K562 (cell line): Measurements from ENCODE around the gene BCAP31. TPM values are rescaled to one million over a fixed set of nuclear protein-coding genes. Genes with fewer than 3 reads are reported as not detected.

Experiments
- CC2D1A ChIP-seq: fragments of 450-650 bp; IDR thresholded peaks from 2 replicates; pipeline ENCODE4 v1.6.1; 2017; ENCODE audit warnings: mild to moderate bottlenecking
- DNMT1 ChIP-seq: fragments of 450-650 bp; IDR thresholded peaks from 2 replicates; pipeline ENCODE4 v1.6.1; 2016; ENCODE audit warnings: antibody characterized with exemption, mild to moderate bottlenecking
- ETV1 ChIP-seq: fragments of 450-650 bp; conservative IDR thresholded peaks from 2 replicates; pipeline ENCODE4 v1.6.1; 2016; ENCODE audit warnings: missing genetic modification characterization, control low read depth, low read depth, missing compliant biosample characterization
- HMGN3 ChIP-seq: IDR thresholded peaks from 2 replicates; pipeline ENCODE4 v1.6.1; 2011; ENCODE audit warnings: borderline replicate concordance, low read depth, mild to moderate bottlenecking, mixed read lengths, low read length; ENCODE audit not compliant: insufficient read length; ENCODE audit errors: extremely low read depth
- KAT7 ChIP-seq: sonication (generic); formaldehyde crosslinking; IDR thresholded peaks from 2 replicates; pipeline ENCODE4 v1.8.0; 2022; ENCODE audit warnings: missing genetic modification reagents, mild to moderate bottlenecking, borderline replicate concordance
- PRPF4 ChIP-seq: fragments of 200-400 bp; formaldehyde crosslinking; IDR thresholded peaks from one replicate; pipeline ENCODE4 v1.6.1; 2017; ENCODE audit warnings: low read length, low read depth, mild to moderate bottlenecking; ENCODE audit not compliant: insufficient read depth, poor library complexity, severe bottlenecking
- RCOR1 ChIP-seq, 2 experiments: IDR thresholded peaks; 2 replicates each; pipeline ENCODE4 v1.6.1; 2012; ENCODE audit warnings: low read depth in 2 of 2, low read length in 2 of 2, borderline replicate concordance in 1 of 2, improper control_type of control experiment in 1 of 2
- STAG1 ChIP-seq: sonication (generic); formaldehyde crosslinking; IDR thresholded peaks from 2 replicates; pipeline ENCODE4 v1.5.0; 2020; ENCODE audit warnings: missing genetic modification reagents, borderline replicate concordance
- ZFX ChIP-seq: sonication (generic); formaldehyde crosslinking; IDR thresholded peaks from 2 replicates; pipeline ENCODE4 v1.8.0; 2022; ENCODE audit warnings: mild to moderate bottlenecking, missing genetic modification reagents, moderate library complexity
- ZNF785 ChIP-seq: fragments of 250-450 bp; sonication (Bioruptor Pico); IDR thresholded peaks from 2 replicates; pipeline ENCODE4 v1.4.0; 2020; ENCODE audit warnings: mild to moderate bottlenecking
- polyA plus RNA-seq, 8 experiments: library from polyadenylated mRNA; depleted of rRNA in 4 of 8; stranded (reverse) in 5 of 8; unstranded in 3 of 8; fragments of >200 nt; fragmentation: Nextera tagmentation in 2 of 8; fragmentation: Illumina TruSeq in 1 of 8; extraction: Ambion mirVana in 2 of 8; extraction: Trizol in 1 of 8; gene quantifications; 2 replicates each; pipeline versions ENCODE4 v1.2.1 to v1.2.3, GENCODE V29; 2011 to 2014; ENCODE audit warnings: inconsistent platforms in 1 of 8, missing spikeins in 1 of 8
- total RNA-seq, 7 experiments: library from RNA; depleted of rRNA in 6 of 7; stranded (reverse); fragments of >200 nt in 6 of 7; fragmentation: Illumina TruSeq in 2 of 7; extraction: Trizol in 2 of 7; gene quantifications; 2 replicates each; pipeline versions ENCODE4 v1.2.1 to v1.2.3, GENCODE V29; 2011 to 2021; ENCODE audit warnings: low replicate concordance in 1 of 7
- TF ChIP-seq, protein P1 (sequence below): sonication (generic); formaldehyde crosslinking; IDR thresholded peaks from 2 replicates; pipeline ENCODE4 v1.8.0; 2022; ENCODE audit warnings: mild to moderate bottlenecking, missing genetic modification reagents
- TF ChIP-seq, protein P2 (sequence below): fragments of 450-650 bp; formaldehyde crosslinking; IDR thresholded peaks from 2 replicates; pipeline ENCODE4 v1.4.0; 2022; ENCODE audit warnings: missing genetic modification characterization
- TF ChIP-seq, protein P3 (sequence below), 3 experiments: fragments of 200-800 bp in 1 of 3; sonication (Bioruptor generic) in 1 of 3; sonication (generic) in 1 of 3; formaldehyde crosslinking in 1 of 3; IDR thresholded peaks; 2 replicates each; pipeline versions ENCODE4 v1.6.1 to v1.8.0; 2016 to 2022; ENCODE audit warnings: mild to moderate bottlenecking in 2 of 3, missing compliant biosample characterization in 2 of 3, missing genetic modification characterization in 2 of 3, missing genetic modification reagents in 1 of 3

The BCAP31 gene
- total and polyA plus RNA-seq, 9 of the 15 experiments (the other 6 are each of a cell fraction or from before 2014, with no cell fraction given), result 156 to 683 (median 188) TPM

GRCh38 chrX:153723351-153724251 lies 586 bp downstream of the BCAP31 start (continued):
- TF ChIP-seq ZNF785 (CRISPR knock-in tag), result no peak
- peak in 1 of 2 experiments; percentile 36; a peak in 1 of 4 replicates for TF ChIP-seq RCOR1 (IDR thresholded peaks at IDR 0.05; ENCODE audit: borderline replicate concordance in 1 of 2, low read depth in 2 of 2, low read length in 2 of 2)
- TF ChIP-seq, protein P1, sequence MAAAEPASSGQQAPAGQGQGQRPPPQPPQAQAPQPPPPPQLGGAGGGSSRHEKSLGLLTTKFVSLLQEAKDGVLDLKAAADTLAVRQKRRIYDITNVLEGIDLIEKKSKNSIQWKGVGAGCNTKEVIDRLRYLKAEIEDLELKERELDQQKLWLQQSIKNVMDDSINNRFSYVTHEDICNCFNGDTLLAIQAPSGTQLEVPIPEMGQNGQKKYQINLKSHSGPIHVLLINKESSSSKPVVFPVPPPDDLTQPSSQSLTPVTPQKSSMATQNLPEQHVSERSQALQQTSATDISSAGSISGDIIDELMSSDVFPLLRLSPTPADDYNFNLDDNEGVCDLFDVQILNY (CRISPR knock-in tag), result no peak
- TF ChIP-seq, protein P2, sequence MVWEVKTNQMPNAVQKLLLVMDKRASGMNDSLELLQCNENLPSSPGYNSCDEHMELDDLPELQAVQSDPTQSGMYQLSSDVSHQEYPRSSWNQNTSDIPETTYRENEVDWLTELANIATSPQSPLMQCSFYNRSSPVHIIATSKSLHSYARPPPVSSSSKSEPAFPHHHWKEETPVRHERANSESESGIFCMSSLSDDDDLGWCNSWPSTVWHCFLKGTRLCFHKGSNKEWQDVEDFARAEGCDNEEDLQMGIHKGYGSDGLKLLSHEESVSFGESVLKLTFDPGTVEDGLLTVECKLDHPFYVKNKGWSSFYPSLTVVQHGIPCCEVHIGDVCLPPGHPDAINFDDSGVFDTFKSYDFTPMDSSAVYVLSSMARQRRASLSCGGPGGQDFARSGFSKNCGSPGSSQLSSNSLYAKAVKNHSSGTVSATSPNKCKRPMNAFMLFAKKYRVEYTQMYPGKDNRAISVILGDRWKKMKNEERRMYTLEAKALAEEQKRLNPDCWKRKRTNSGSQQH (CRISPR knock-in tag), result no peak
- TF ChIP-seq HMGN3, result peak; percentile 52
- TF ChIP-seq, protein P3, sequence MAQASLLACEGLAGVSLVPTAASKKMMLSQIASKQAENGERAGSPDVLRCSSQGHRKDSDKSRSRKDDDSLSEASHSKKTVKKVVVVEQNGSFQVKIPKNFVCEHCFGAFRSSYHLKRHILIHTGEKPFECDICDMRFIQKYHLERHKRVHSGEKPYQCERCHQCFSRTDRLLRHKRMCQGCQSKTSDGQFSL (CRISPR knock-in tag; IDR thresholded peaks at IDR 0.05), result peak; percentile 32; the same call in 1 of the 2 replicates
- TF ChIP-seq, protein P3 (tag; IDR thresholded peaks at IDR 0.05), result no peak
- TF ChIP-seq ETV1 (tag), result 0 out of 2 replicates have a peak, but pooled peaks have one; percentile 32
- no peak for TF ChIP-seq CC2D1A
- TF ChIP-seq ZFX, result peak; percentile 79
- no peak for TF ChIP-seq PRPF4
- TF ChIP-seq KAT7 (CRISPR knock-in tag), result peak; percentile 50; the same call in 1 of the 2 replicates
- TF ChIP-seq STAG1 (CRISPR knock-in tag), result 0 out of 2 replicates have a peak, but pooled peaks have one; percentile 8
- TF ChIP-seq DNMT1, result no peak
